NB4 (cell line): ENCODE measurements around the gene PROK2.

Source experiments
- DNase-seq: peaks from one replicate; pipeline ENCODE4 v3.0.0; 2010; ENCODE audit warnings: low read depth
- H3K4me3 ChIP-seq: one replicate; pipeline ENCODE4 v1.5.1; 2011; ENCODE audit warnings: mild to moderate bottlenecking, low read depth, low read length, moderate library complexity
- MYC ChIP-seq: IDR thresholded peaks from 2 replicates; pipeline ENCODE4 v1.6.1; 2011; ENCODE audit warnings: low read depth, low read length
- POLR2A ChIP-seq: IDR thresholded peaks from 2 replicates; pipeline ENCODE4 v1.6.1; 2011; ENCODE audit warnings: mild to moderate bottlenecking; ENCODE audit not compliant: insufficient read length; ENCODE audit errors: extremely low read depth
- TF ChIP-seq, protein P1 (sequence below): IDR thresholded peaks from 2 replicates; pipeline ENCODE4 v1.6.1; 2011; ENCODE audit warnings: low read depth, low read length
- TF ChIP-seq, protein P2 (sequence below): IDR thresholded peaks from one replicate; pipeline ENCODE4 v1.5.1; 2012; ENCODE audit warnings: low read depth, low read length

The PROK2 gene

GRCh38 chr3:71815340-71816067, 30.6 kb upstream of the PROK2 start:
- DNase-seq: no peak
- TF ChIP-seq, protein P1, sequence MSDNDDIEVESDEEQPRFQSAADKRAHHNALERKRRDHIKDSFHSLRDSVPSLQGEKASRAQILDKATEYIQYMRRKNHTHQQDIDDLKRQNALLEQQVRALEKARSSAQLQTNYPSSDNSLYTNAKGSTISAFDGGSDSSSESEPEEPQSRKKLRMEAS: no peak
- no peak for TF ChIP-seq MYC
- TF ChIP-seq POLR2A: no peak
- TF ChIP-seq, protein P2, sequence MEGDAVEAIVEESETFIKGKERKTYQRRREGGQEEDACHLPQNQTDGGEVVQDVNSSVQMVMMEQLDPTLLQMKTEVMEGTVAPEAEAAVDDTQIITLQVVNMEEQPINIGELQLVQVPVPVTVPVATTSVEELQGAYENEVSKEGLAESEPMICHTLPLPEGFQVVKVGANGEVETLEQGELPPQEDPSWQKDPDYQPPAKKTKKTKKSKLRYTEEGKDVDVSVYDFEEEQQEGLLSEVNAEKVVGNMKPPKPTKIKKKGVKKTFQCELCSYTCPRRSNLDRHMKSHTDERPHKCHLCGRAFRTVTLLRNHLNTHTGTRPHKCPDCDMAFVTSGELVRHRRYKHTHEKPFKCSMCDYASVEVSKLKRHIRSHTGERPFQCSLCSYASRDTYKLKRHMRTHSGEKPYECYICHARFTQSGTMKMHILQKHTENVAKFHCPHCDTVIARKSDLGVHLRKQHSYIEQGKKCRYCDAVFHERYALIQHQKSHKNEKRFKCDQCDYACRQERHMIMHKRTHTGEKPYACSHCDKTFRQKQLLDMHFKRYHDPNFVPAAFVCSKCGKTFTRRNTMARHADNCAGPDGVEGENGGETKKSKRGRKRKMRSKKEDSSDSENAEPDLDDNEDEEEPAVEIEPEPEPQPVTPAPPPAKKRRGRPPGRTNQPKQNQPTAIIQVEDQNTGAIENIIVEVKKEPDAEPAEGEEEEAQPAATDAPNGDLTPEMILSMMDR: no peak
- H3K4me3 ChIP-seq: no peak overlapping the region

- TF ChIP-seq, protein P1: no peak
- TF ChIP-seq POLR2A (no peak), MYC (no peak)
- TF ChIP-seq, protein P2: no peak
- peak; percentile 49 for DNase-seq
- H3K4me3 ChIP-seq: no peak overlapping the region
These were observed 28.8 kb upstream of the PROK2 start for GRCh38 chr3:71813704-71814103.

GRCh38 chr3:71813073-71813472, 28.1 kb upstream of the PROK2 start:
- DNase-seq: no peak
- no peak overlapping the region for H3K4me3 ChIP-seq
- TF ChIP-seq, protein P1: no peak

GRCh38 chr3:71810056-71810455, 25.1 kb upstream of the PROK2 start:
- no peak overlapping the region for H3K4me3 ChIP-seq
- no peak for DNase-seq
- TF ChIP-seq, protein P2: no peak
- TF ChIP-seq MYC: no peak
- TF ChIP-seq, protein P1: no peak
- no peak for TF ChIP-seq POLR2A

GRCh38 chr3:71809321-71810026, 24.5 kb upstream of the PROK2 start:
- no peak for DNase-seq
- TF ChIP-seq MYC: no peak
- TF ChIP-seq, protein P2: no peak
- TF ChIP-seq POLR2A: no peak
- TF ChIP-seq, protein P1: no peak
- no peak overlapping the region for H3K4me3 ChIP-seq

- no peak for DNase-seq
- TF ChIP-seq, protein P2: no peak
- TF ChIP-seq POLR2A (no peak), MYC (no peak)
- TF ChIP-seq, protein P1: no peak
- H3K4me3 ChIP-seq: no peak overlapping the region
These were observed 21.8 kb upstream of the PROK2 start for GRCh38 chr3:71806736-71807135.
